ENCODE results near the gene CACNA1D. TPM values are rescaled to one million over a fixed set of nuclear protein-coding genes. Genes with fewer than 3 reads are reported as not detected.

Gene CACNA1D
- total and polyA plus RNA-seq, 2 donors (not counting 3 experiments of a cell fraction or from before 2014, with no cell fraction given) = 0.06 TPM; not detected in 1

GRCh38 chr3:53778153-53778552, 283.7 kb downstream of the CACNA1D start:
- H3K79me2 ChIP-seq (ENCODE audit: control insufficient read depth, insufficient read depth, low read length) = no peaks in the 10 kb centered on the region
- no peak for DNase-seq (ENCODE audit: low read depth, low spot score)
- H3K27ac ChIP-seq (ENCODE audit: insufficient read depth, low read depth, low read length) = no peak overlapping the region
- no peaks in the 10 kb centered on the region for H3K36me3 ChIP-seq (ENCODE audit: control insufficient read depth in 2 of 2, extremely low read depth in 1 of 2, insufficient read depth in 2 of 2, low read length in 2 of 2)
- H3K9me1 ChIP-seq (replicated peaks; ENCODE audit: control insufficient read depth, extremely low read depth, insufficient read depth, low read length) = no peaks in the 10 kb centered on the region
- H3K9me3 ChIP-seq (replicated peaks; ENCODE audit: control insufficient read depth, insufficient read depth, low read length) = no peaks in the 10 kb centered on the region
- ChIA-PET CTCF (no interaction called here), POLR2A (no interaction called here)
- no peak overlapping the region for H3K4me2 ChIP-seq (ENCODE audit: insufficient read depth, low read length)
- dilution Hi-C loops (cut with MboI; ENCODE audit: extremely low pct_ligation_motif_present, low sequenced_read_pairs) = no loop called here
- BruUV-seq (replicated peaks) = no TSS peak
- no peak for FAIRE-seq
- no peak overlapping the region for H2AFZ ChIP-seq (ENCODE audit: low read depth, low read length)
- no peak for TF ChIP-seq GATA2 (IDR thresholded peaks at IDR 0.05; ENCODE audit: insufficient read depth, insufficient read length, low read depth, low read length)
- TF ChIP-seq JUN (IDR thresholded peaks at IDR 0.05; ENCODE audit: borderline replicate concordance, insufficient read depth, insufficient read length, low read depth) = no peak
- TF ChIP-seq POLR2AphosphoS5 (IDR thresholded peaks at IDR 0.05; ENCODE audit: insufficient read depth, low read depth, low read length) = no peak
- no peak for TF ChIP-seq MYC (IDR thresholded peaks at IDR 0.05; ENCODE audit: low read depth, low read length)
- TF ChIP-seq CTCF (IDR thresholded peaks at IDR 0.05; ENCODE audit: extremely low read depth in 1 of 2, insufficient read depth in 1 of 2, low read depth in 1 of 2, low read length in 2 of 2) = no peak
- no peak for TF ChIP-seq EZH2 (IDR thresholded peaks at IDR 0.05; ENCODE audit: borderline replicate concordance, low read depth, low read length, severe bottlenecking)
- TF ChIP-seq POLR2A (IDR thresholded peaks at IDR 0.05; ENCODE audit: low read depth, low read length) = no peak
- no peak for TF ChIP-seq MAX (IDR thresholded peaks at IDR 0.05; ENCODE audit: insufficient read depth, insufficient read length)
- TF ChIP-seq FOS (IDR thresholded peaks at IDR 0.05; ENCODE audit: borderline replicate concordance, insufficient read depth, low read length) = no peak
- no peaks in the 10 kb centered on the region for H3K4me1 ChIP-seq (ENCODE audit: control insufficient read depth, extremely low read depth, insufficient read depth, low read length)
- no peaks in the 10 kb centered on the region for H4K20me1 ChIP-seq (replicated peaks; ENCODE audit: control insufficient read depth, extremely low read depth, insufficient read depth, low read length)
- no peak overlapping the region for H3K4me3 ChIP-seq (replicated peaks in 1 of 3; ENCODE audit: insufficient read depth in 1 of 3, low read depth in 1 of 3, low read length in 3 of 3)
- H3K9ac ChIP-seq (replicated peaks; ENCODE audit: extremely low read depth, insufficient read depth, low read length) = no peak overlapping the region
- intact Hi-C loops (cut with micrococcal nuclease) = no loop called here
- H3K27me3 ChIP-seq (ENCODE audit: control insufficient read depth in 2 of 2, insufficient read depth in 2 of 2, low read length in 2 of 2) = no peaks in the 10 kb centered on the region
